Astrocyte (in vitro differentiated cells and primary cell): ENCODE measurements around the gene COL16A1. TPM values are rescaled to one million over a fixed set of nuclear protein-coding genes. Genes with fewer than 3 reads are reported as not detected.

ENCODE experiments used
- DNase-seq: peaks from one replicate; pipeline ENCODE4 v3.0.0-alpha.2; 2010; ENCODE audit warnings: low read depth
- FAIRE-seq: peaks from 2 replicates; lab custom pipeline; 2011; peaks lifted over from hg19 to GRCh38; lab: Jason Lieb, UNC
- H2AFZ ChIP-seq: 2 replicates; pipeline ENCODE4 v1.6.0; 2012; ENCODE audit warnings: low read depth, low read length, inconsistent platforms
- H3K27ac ChIP-seq: 2 replicates; pipeline ENCODE4 v1.5.1; 2011; ENCODE audit warnings: low read depth, low read length, inconsistent platforms
- H3K27me3 ChIP-seq: 2 replicates; pipeline ENCODE4 v1.6.0; 2011; ENCODE audit warnings: low read length, inconsistent platforms; ENCODE audit not compliant: insufficient read depth
- H3K36me3 ChIP-seq: 2 replicates; pipeline ENCODE4 v1.5.1; 2011; ENCODE audit warnings: low read length, inconsistent platforms; ENCODE audit not compliant: insufficient read depth
- H3K4me1 ChIP-seq: 2 replicates; pipeline ENCODE4 v1.5.1; 2011; ENCODE audit warnings: low read length, inconsistent platforms; ENCODE audit not compliant: insufficient read depth
- H3K4me2 ChIP-seq: 2 replicates; pipeline ENCODE4 v1.6.0; 2012; ENCODE audit warnings: low read length, inconsistent platforms
- H3K4me3 ChIP-seq: 2 replicates; pipeline ENCODE4 v1.5.1; 2011; ENCODE audit warnings: low read depth, mild to moderate bottlenecking, low read length, inconsistent platforms; ENCODE audit not compliant: insufficient read depth
- H3K79me2 ChIP-seq: 2 replicates; pipeline ENCODE4 v1.6.0; 2012; ENCODE audit warnings: mild to moderate bottlenecking, low read length, inconsistent platforms; ENCODE audit not compliant: insufficient read depth
- H3K9ac ChIP-seq: 2 replicates; pipeline ENCODE4 v1.6.0; 2012; ENCODE audit warnings: mild to moderate bottlenecking, low read length, inconsistent platforms
- H3K9me3 ChIP-seq: 2 replicates; pipeline ENCODE4 v1.5.1; 2012; ENCODE audit warnings: low read depth, mild to moderate bottlenecking, low read length, inconsistent platforms; ENCODE audit not compliant: insufficient read depth
- H4K20me1 ChIP-seq: 2 replicates; pipeline ENCODE4 v1.6.0; 2012; ENCODE audit warnings: low read length, inconsistent platforms; ENCODE audit not compliant: insufficient read depth
- H3K27ac Mint-ChIP-seq: one replicate; pipeline ENCODE4 v1.8.0; 2021; ENCODE audit warnings: mild to moderate bottlenecking, mixed read lengths; ENCODE audit not compliant: unreplicated experiment
- H3K27me3 Mint-ChIP-seq: one replicate; pipeline ENCODE4 v1.8.0; 2021; ENCODE audit warnings: low read depth, mixed read lengths; ENCODE audit not compliant: unreplicated experiment
- H3K36me3 Mint-ChIP-seq: one replicate; pipeline ENCODE4 v1.8.0; 2021; ENCODE audit warnings: low read depth, mixed read lengths; ENCODE audit not compliant: unreplicated experiment
- H3K4me1 Mint-ChIP-seq: one replicate; pipeline ENCODE4 v1.8.0; 2021; ENCODE audit warnings: low read depth, mixed read lengths; ENCODE audit not compliant: unreplicated experiment
- H3K4me3 Mint-ChIP-seq: one replicate; pipeline ENCODE4 v1.8.0; 2021; ENCODE audit warnings: mild to moderate bottlenecking, moderate library complexity, mixed read lengths; ENCODE audit not compliant: unreplicated experiment
- H3K9me3 Mint-ChIP-seq: one replicate; pipeline ENCODE4 v1.8.0; 2021; ENCODE audit warnings: mild to moderate bottlenecking, mixed read lengths; ENCODE audit not compliant: unreplicated experiment
- EZH2 ChIP-seq: IDR thresholded peaks from 2 replicates; pipeline ENCODE4 v1.6.1; 2012; ENCODE audit warnings: mild to moderate bottlenecking, low read length, inconsistent platforms; ENCODE audit not compliant: insufficient read depth
- total RNA-seq: library from RNA; stranded (reverse); gene quantifications from 2 replicates; pipeline ENCODE4 v1.2.1, GENCODE V29; 2021
- TF ChIP-seq, protein P1 (sequence below): IDR thresholded peaks from 2 replicates; pipeline ENCODE4 v1.5.1; 2011; ENCODE audit warnings: low read depth, mild to moderate bottlenecking, inconsistent platforms, low read length, moderate library complexity; ENCODE audit not compliant: insufficient read depth

Gene COL16A1
- total RNA-seq, 1 donor from 2014 or later: 42.9 TPM

DNA sequence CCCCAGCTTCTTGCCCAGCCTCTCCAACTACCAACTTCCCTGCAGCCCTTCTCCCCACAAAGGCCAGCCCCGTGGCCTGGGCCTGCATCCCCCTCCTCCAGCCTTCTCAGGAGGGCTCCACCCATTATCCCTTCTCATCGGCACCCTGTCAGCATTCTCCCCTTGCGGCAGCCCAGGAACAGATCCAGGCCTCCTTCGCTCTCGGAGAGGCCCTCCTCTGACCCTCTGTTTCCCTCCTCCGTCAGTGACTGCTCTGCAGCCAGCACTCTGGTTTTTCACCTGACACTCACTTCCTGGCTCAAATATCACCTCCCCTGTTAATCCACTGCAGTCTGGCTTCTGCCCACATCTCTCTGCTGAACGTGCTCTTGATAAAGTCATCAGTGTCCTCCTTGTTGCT lies 42.9 kb upstream of the COL16A1 start:
- no peaks in the 10 kb centered on the region for H3K36me3 ChIP-seq
- H3K4me1 ChIP-seq: peaks cover 25% of the 10 kb centered on the region
- no peaks in the 10 kb centered on the region for H3K79me2 ChIP-seq
- H3K4me2 ChIP-seq: no peak overlapping the region
- Mint-ChIP-seq H3K27ac (no peak overlapping the region), H3K9me3 (no peaks in the 10 kb centered on the region), H3K4me3 (no peak overlapping the region), H3K27me3 (peaks cover 9% of the 10 kb centered on the region), H3K4me1 (peaks cover 45% of the 10 kb centered on the region), H3K36me3 (no peaks in the 10 kb centered on the region)
- no peak overlapping the region for H2AFZ ChIP-seq
- DNase-seq (no peak), FAIRE-seq (no peak)
- no peak overlapping the region for H3K27ac ChIP-seq
- no peak overlapping the region for H3K9ac ChIP-seq
- no peaks in the 10 kb centered on the region for H3K27me3 ChIP-seq
- no peaks in the 10 kb centered on the region for H3K9me3 ChIP-seq
- no peak overlapping the region for H3K4me3 ChIP-seq
- H4K20me1 ChIP-seq: peaks cover 58% of the 10 kb centered on the region
- TF ChIP-seq EZH2: no peak
- TF ChIP-seq, protein P1, sequence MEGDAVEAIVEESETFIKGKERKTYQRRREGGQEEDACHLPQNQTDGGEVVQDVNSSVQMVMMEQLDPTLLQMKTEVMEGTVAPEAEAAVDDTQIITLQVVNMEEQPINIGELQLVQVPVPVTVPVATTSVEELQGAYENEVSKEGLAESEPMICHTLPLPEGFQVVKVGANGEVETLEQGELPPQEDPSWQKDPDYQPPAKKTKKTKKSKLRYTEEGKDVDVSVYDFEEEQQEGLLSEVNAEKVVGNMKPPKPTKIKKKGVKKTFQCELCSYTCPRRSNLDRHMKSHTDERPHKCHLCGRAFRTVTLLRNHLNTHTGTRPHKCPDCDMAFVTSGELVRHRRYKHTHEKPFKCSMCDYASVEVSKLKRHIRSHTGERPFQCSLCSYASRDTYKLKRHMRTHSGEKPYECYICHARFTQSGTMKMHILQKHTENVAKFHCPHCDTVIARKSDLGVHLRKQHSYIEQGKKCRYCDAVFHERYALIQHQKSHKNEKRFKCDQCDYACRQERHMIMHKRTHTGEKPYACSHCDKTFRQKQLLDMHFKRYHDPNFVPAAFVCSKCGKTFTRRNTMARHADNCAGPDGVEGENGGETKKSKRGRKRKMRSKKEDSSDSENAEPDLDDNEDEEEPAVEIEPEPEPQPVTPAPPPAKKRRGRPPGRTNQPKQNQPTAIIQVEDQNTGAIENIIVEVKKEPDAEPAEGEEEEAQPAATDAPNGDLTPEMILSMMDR: no peak

DNA sequence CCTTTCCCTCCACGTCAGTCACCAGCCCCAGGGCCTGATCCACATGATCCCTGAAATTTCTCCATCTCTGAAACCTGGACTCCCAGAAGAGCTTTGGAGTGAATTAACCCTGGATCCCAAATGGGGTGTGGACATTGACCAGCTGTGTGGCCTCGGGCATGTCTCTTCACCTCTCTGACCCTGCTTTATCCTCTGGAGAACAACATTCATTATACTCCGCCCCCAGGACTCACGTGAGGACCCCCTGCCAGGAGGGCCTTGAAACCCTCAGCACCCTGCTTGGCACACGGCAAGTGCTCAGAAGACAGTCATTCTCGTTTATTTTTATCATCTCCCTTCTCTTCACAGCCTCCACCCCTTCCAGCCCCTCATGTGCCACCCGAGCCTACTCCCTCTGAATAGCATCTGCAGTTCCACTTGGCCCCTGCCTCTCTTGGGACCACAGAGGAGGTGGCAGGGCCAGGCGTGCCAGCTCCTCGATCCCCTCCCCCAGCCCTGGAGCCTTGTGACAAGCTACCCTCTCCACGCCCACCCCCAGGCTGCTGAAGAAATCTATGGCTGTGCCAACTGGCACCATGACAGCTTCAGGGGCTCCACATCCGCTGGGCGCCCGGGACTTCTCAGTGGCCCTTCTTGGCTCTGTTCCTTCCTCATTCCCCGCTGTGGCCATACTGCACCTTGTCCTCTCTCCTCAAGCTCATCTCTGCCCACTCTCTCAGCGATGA lies 42.3 kb upstream of the COL16A1 start:
- Histone ChIP-seq H3K79me2 (no peaks in the 10 kb centered on the region), H3K4me3 (no peak overlapping the region), H4K20me1 (peaks cover 58% of the 10 kb centered on the region), H2AFZ (no peak overlapping the region), H3K27ac (no peak overlapping the region), H3K9ac (no peak overlapping the region), H3K4me1 (peaks cover 23% of the 10 kb centered on the region), H3K4me2 (no peak overlapping the region), H3K36me3 (no peaks in the 10 kb centered on the region), H3K27me3 (no peaks in the 10 kb centered on the region), H3K9me3 (no peaks in the 10 kb centered on the region)
- TF ChIP-seq EZH2: no peak
- TF ChIP-seq, protein P1: no peak
- no peaks in the 10 kb centered on the region for H3K36me3 Mint-ChIP-seq
- DNase-seq (no peak), FAIRE-seq (no peak)
- peaks cover 9% of the 10 kb centered on the region for H3K27me3 Mint-ChIP-seq
- peaks cover 41% of the 10 kb centered on the region for H3K4me1 Mint-ChIP-seq
- no peak overlapping the region for H3K4me3 Mint-ChIP-seq
- H3K27ac Mint-ChIP-seq: no peak overlapping the region
- H3K9me3 Mint-ChIP-seq: no peaks in the 10 kb centered on the region
